B cell (primary cell): ENCODE results near the gene SAMM50. TPM values are rescaled to one million over a fixed set of nuclear protein-coding genes. Genes with fewer than 3 reads are reported as not detected.
A peak's percentile ranks its signal among the peaks of the same experiment; 100 is the strongest.

ENCODE experiments used
- ATAC-seq: fragments of 200-7000 bp; cut with Tn5 transposase; one replicate; pipeline ENCODE4 v1.10.0; 2021; ENCODE audit warnings: low read depth, mild to moderate bottlenecking, moderate number of reproducible peaks, moderate library complexity
- CTCF ChIA-PET: fragments of 350-600 bp; sonication (Branson Sonifier 250); formaldehyde crosslinking; loops from one replicate; lab custom pipeline; 2021; ENCODE audit warnings: antibody characterized with exemption, inconsistent platforms; lab: Charles Lee
- POLR2A ChIA-PET: fragments of 350-600 bp; sonication (Branson Sonifier 250); formaldehyde crosslinking; loops from one replicate; lab custom pipeline; 2021; ENCODE audit warnings: antibody characterized with exemption; lab: Charles Lee
- DNase-seq: peaks from one replicate; pipeline ENCODE4 v3.0.0; 2013
- H2AFZ ChIP-seq: 2 replicates; pipeline ENCODE4 v1.6.1; 2012; ENCODE audit warnings: mild to moderate bottlenecking, low read depth, low read length; ENCODE audit not compliant: insufficient read depth, poor library complexity, severe bottlenecking
- H3K27ac ChIP-seq, 2 donors: 1 replicate in 1 of 2; 2 replicates in 1 of 2; pipeline ENCODE4 v1.5.1; 2012 to 2013; ENCODE audit warnings: low read length in 2 of 2, mild to moderate bottlenecking in 2 of 2, moderate library complexity in 1 of 2
- H3K27me3 ChIP-seq, 4 experiments: fragments of 200-600 bp in 1 of 4; sonication (generic) in 1 of 4; replicated peaks in 1 of 4; 1 replicate in 2 of 4; 2 replicates in 2 of 4; pipeline versions ENCODE4 v1.6.1 to v1.7.0; 2013 to 2016; ENCODE audit warnings: low read length in 3 of 4, mild to moderate bottlenecking in 2 of 4, mixed read lengths in 1 of 4, moderate library complexity in 1 of 4; ENCODE audit not compliant: insufficient read depth in 4 of 4, control insufficient read depth in 3 of 4; ENCODE audit errors: control extremely low read depth in 1 of 4
- H3K36me3 ChIP-seq, 2 experiments: replicated peaks in 1 of 2; 1 replicate in 1 of 2; 2 replicates in 1 of 2; pipeline versions ENCODE4 v1.6.1 to v1.7.1; 2013; ENCODE audit warnings: low read length in 1 of 2; ENCODE audit not compliant: insufficient read depth in 2 of 2, control insufficient read depth in 1 of 2; ENCODE audit errors: control extremely low read depth in 1 of 2, extremely low read depth in 1 of 2
- H3K4me1 ChIP-seq, 2 donors: fragments of 200-600 bp in 1 of 2; sonication (generic) in 1 of 2; 1 replicate in 1 of 2; 2 replicates in 1 of 2; pipeline versions ENCODE4 v1.5.1 to v1.6.1; 2013 to 2017; ENCODE audit warnings: low read length in 2 of 2; ENCODE audit not compliant: control insufficient read depth in 2 of 2, insufficient read depth in 2 of 2
- H3K4me2 ChIP-seq: replicated peaks from 2 replicates; pipeline ENCODE3; 2012; ENCODE audit warnings: mild to moderate bottlenecking, low read depth, low read length; ENCODE audit not compliant: poor library complexity, severe bottlenecking
- H3K4me3 ChIP-seq, 5 experiments: fragments of 200-600 bp in 1 of 5; sonication (generic) in 1 of 5; 1 replicate in 3 of 5; 2 replicates in 2 of 5; pipeline versions ENCODE4 v1.5.1 to v1.7.0; 2011 to 2016; ENCODE audit warnings: low read length in 4 of 5, mild to moderate bottlenecking in 4 of 5, low read depth in 2 of 5, control low read depth in 1 of 5, moderate library complexity in 1 of 5; ENCODE audit not compliant: insufficient read depth in 1 of 5; ENCODE audit errors: control extremely low read depth in 1 of 5, extremely low read depth in 1 of 5
- H3K79me2 ChIP-seq: fragments of 200-600 bp; sonication (generic); one replicate; pipeline ENCODE4 v1.6.0; 2016; ENCODE audit warnings: low read length; ENCODE audit not compliant: control insufficient read depth, insufficient read depth
- H3K9ac ChIP-seq: fragments of 200-600 bp; sonication (generic); 2 replicates; pipeline ENCODE4 v1.6.1; 2017; ENCODE audit warnings: mild to moderate bottlenecking, low read length, moderate library complexity
- H3K9me3 ChIP-seq, 3 donors: one replicate each; pipeline versions ENCODE4 v1.6.1 to v1.7.1; 2013; ENCODE audit warnings: low read length in 2 of 3; ENCODE audit not compliant: control insufficient read depth in 2 of 3, insufficient read depth in 1 of 3; ENCODE audit errors: control extremely low read depth in 1 of 3
- H4K20me1 ChIP-seq: 2 replicates; pipeline ENCODE4 v1.6.0; 2012; ENCODE audit warnings: mild to moderate bottlenecking, low read length; ENCODE audit not compliant: insufficient read depth, control insufficient read depth, poor library complexity, severe bottlenecking
- H3K27ac Mint-ChIP-seq: one replicate; pipeline ENCODE4 v1.8.0; 2021; ENCODE audit warnings: mixed read lengths
- H3K27me3 Mint-ChIP-seq: one replicate; pipeline ENCODE4 v1.8.0; 2021; ENCODE audit warnings: mixed read lengths
- H3K4me1 Mint-ChIP-seq: one replicate; pipeline ENCODE4 v1.8.0; 2021; ENCODE audit warnings: mixed read lengths
- H3K4me3 Mint-ChIP-seq: one replicate; pipeline ENCODE4 v1.8.0; 2021; ENCODE audit warnings: mixed read lengths
- H3K9me3 Mint-ChIP-seq: one replicate; pipeline ENCODE4 v1.8.0; 2022; ENCODE audit warnings: mixed read lengths; ENCODE audit not compliant: insufficient read depth
- CTCF ChIP-seq: fragments of 200-600 bp; IDR thresholded peaks from one replicate; pipeline ENCODE4 v1.8.0; 2022; ENCODE audit warnings: antibody characterized with exemption, mild to moderate bottlenecking
- EZH2 ChIP-seq: IDR thresholded peaks from 2 replicates; pipeline ENCODE4 v1.6.1; 2012; ENCODE audit warnings: borderline replicate concordance, low read depth, mild to moderate bottlenecking, moderate library complexity, low read length; ENCODE audit not compliant: insufficient read depth, poor library complexity, severe bottlenecking
- WGBS: methylation state at CpG from one replicate; pipeline ENCODE4 v1.1.5; 2013; ENCODE audit warnings: missing lambda C conversion rate; ENCODE audit not compliant: insufficient coverage; 5-methylcytosine and 5-hydroxymethylcytosine counted together
- intact Hi-C: fragments of 100-400 bp; cut with micrococcal nuclease; formaldehyde crosslinking; loops from one replicate; pipeline ENCODE4 v1.10.0; 2022
- polyA plus RNA-seq: library from polyadenylated mRNA; depleted of rRNA; stranded (reverse); fragments of >200 nt; gene quantifications from 2 replicates; pipeline ENCODE4 v1.2.3, GENCODE V29; 2012
- total RNA-seq, 2 donors: library from RNA; stranded (reverse); fragments of 120-200 nt in 1 of 2; gene quantifications; 1 replicate in 1 of 2; 2 replicates in 1 of 2; pipeline versions ENCODE4 v1.2.3 to v1.2.4, GENCODE V29; 2013 to 2022

SAMM50 gene
- total and polyA plus RNA-seq, 2 donors (not counting 1 experiment from before 2014, with no cell fraction given) = 18.8 to 43.2 TPM

DNA sequence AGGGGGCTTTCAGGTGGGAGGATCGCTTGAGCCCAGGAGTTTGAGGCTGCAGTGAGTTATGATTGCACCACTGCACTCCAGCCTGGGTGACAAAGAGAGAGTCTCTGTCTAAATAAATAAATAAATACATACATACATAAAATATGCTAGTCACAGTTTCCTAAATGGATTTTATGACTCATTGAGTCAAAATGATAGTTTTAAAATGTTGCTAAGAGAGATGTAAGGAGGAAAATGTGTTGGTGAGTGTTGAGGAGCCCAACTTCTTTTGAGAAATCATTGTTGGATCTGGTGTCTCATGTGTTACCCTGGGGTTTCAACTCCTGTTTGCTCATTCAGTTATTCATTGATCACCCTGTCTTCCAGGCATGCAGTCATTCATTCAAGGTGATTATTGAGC is 89.9 kb downstream of the SAMM50 start:
- H4K20me1 ChIP-seq = peaks cover 38% of the 10 kb centered on the region
- H3K4me2 ChIP-seq = no peak overlapping the region
- H3K79me2 ChIP-seq = peaks cover 76% of the 10 kb centered on the region
- no peak overlapping the region for H3K9ac ChIP-seq
- no peaks in the 10 kb centered on the region for H3K27me3 ChIP-seq
- no peaks in the 10 kb centered on the region for H3K9me3 ChIP-seq
- peak overlapping the region; percentile 6 for H3K4me3 Mint-ChIP-seq
- peaks cover 0 to 4% of the 10 kb centered on the region in 2 experiments for H3K36me3 ChIP-seq
- DNase-seq (no peak), ATAC-seq (no peak)
- no peak overlapping the region for H2AFZ ChIP-seq
- no CpG with 5 or more reads among the region's 1 CpG for WGBS
- intact Hi-C loops = no loop called here
- H3K4me1 Mint-ChIP-seq = peaks cover 72% of the 10 kb centered on the region
- no peaks in the 10 kb centered on the region for H3K27me3 Mint-ChIP-seq
- CTCF ChIA-PET = interaction anchor here (1.5 to 3.3 kb wide), 2 partner anchors 36 to 41 kb away, joined by 5 to 9 read pairs; no protein-coding TSS in a partner anchor
- H3K27ac ChIP-seq = no peak overlapping the region
- TF ChIP-seq CTCF = no peak
- no peak for TF ChIP-seq EZH2
- no peaks in the 10 kb centered on the region for H3K9me3 Mint-ChIP-seq
- POLR2A ChIA-PET = no interaction called here
- peaks cover 40 to 41% of the 10 kb centered on the region in 2 donors for H3K4me1 ChIP-seq
- no peak overlapping the region for H3K4me3 ChIP-seq
- peak overlapping the region; percentile 24 for H3K27ac Mint-ChIP-seq

Other genes starting within 250 kb of the SAMM50 start
- 0.07 and 0.39 TPM in 2 replicates for gene EFCAB6, start 143.1 kb upstream of the SAMM50 start, total RNA-seq
- gene EFCAB6, start 143.1 kb upstream of the SAMM50 start, polyA plus RNA-seq = 0.10 TPM in 1 of 2 replicates, not detected in the other
- not detected in 2 replicates for gene SULT4A1, start 92.9 kb upstream of the SAMM50 start, total RNA-seq
- gene SULT4A1, start 92.9 kb upstream of the SAMM50 start, polyA plus RNA-seq = not detected in 2 replicates
- gene PNPLA5, start 63.4 kb upstream of the SAMM50 start, total RNA-seq = not detected in 2 replicates
- gene PNPLA5, start 63.4 kb upstream of the SAMM50 start, polyA plus RNA-seq = not detected in 2 replicates
- 0.10 TPM in 1 of 2 replicates, not detected in the other for gene PNPLA3, start 31.6 kb upstream of the SAMM50 start, total RNA-seq
- gene PNPLA3, start 31.6 kb upstream of the SAMM50 start, polyA plus RNA-seq = 0.15 TPM in 1 of 2 replicates, not detected in the other
- 49.4 and 49.8 TPM in 2 replicates for gene PARVB, start 68.9 kb downstream of the SAMM50 start, total RNA-seq
- 33.0 and 48.0 TPM in 2 replicates for gene PARVB, start 68.9 kb downstream of the SAMM50 start, polyA plus RNA-seq
- gene PARVG, start 225.5 kb downstream of the SAMM50 start, total RNA-seq = 247 and 271 TPM in 2 replicates
- gene PARVG, start 225.5 kb downstream of the SAMM50 start, polyA plus RNA-seq = 615 and 698 TPM in 2 replicates